Peyer's patch (tissue), 4 donors: ENCODE results near the gene KLHDC9. TPM values are rescaled to one million over a fixed set of nuclear protein-coding genes. Genes with fewer than 3 reads are reported as not detected.
A peak's percentile ranks its signal among the peaks of the same experiment; 100 is the strongest.

Source experiments
- DNase-seq, 3 donors: peaks; one replicate each; pipeline ENCODE4 v3.0.0-alpha.2; 2017 to 2019
- H3K27ac ChIP-seq, 4 donors: fragments of 200-600 bp; sonication (generic); one replicate each; pipeline ENCODE4 v1.5.1; 2016 to 2019
- H3K27me3 ChIP-seq, 2 donors: fragments of 200-600 bp; sonication (generic); one replicate each; pipeline ENCODE4 v1.5.1; 2019
- H3K36me3 ChIP-seq, 3 donors: fragments of 200-600 bp; sonication (generic); one replicate each; pipeline ENCODE4 v1.5.1; 2016 to 2019
- H3K4me1 ChIP-seq, 4 donors: fragments of 200-600 bp; sonication (generic); one replicate each; pipeline ENCODE4 v1.5.1; 2016 to 2019
- H3K4me3 ChIP-seq, 4 donors: fragments of 200-600 bp; sonication (generic); 1 replicate in 3 of 4; 2 replicates in 1 of 4; pipeline ENCODE4 v1.5.1; 2016 to 2019; ENCODE audit warnings: mild to moderate bottlenecking in 1 of 4
- H3K9me3 ChIP-seq, 4 donors: fragments of 200-600 bp; sonication (generic); one replicate each; pipeline ENCODE4 v1.5.1; 2016 to 2019; ENCODE audit warnings: mild to moderate bottlenecking in 1 of 4
- CTCF ChIP-seq, 6 experiments: fragments of 450-650 bp in 4 of 6; fragments of 200-600 bp in 2 of 6; sonication (generic) in 1 of 6; IDR thresholded peaks; one replicate each; pipeline ENCODE4 v1.5.1; 2017 to 2019; ENCODE audit warnings: antibody characterized with exemption in 6 of 6, mild to moderate bottlenecking in 3 of 6, moderate library complexity in 1 of 6
- POLR2A ChIP-seq, 2 donors: fragments of 450-650 bp; IDR thresholded peaks; one replicate each; pipeline ENCODE4 v1.5.1; 2017; ENCODE audit warnings: antibody characterized with exemption in 2 of 2, mild to moderate bottlenecking in 2 of 2, moderate library complexity in 2 of 2
- total RNA-seq, 4 donors: library from RNA; depleted of rRNA; stranded (reverse); fragments of >200 nt; gene quantifications; one replicate each; pipeline ENCODE4 v1.1.0, GENCODE V29; 2016

Gene KLHDC9
- total RNA-seq, 4 donors from 2014 or later = 2.1 to 4.8 (median 2.4) TPM; not detected in 1

GRCh38 chr1:161119092-161119903 is 21.1 kb downstream of the KLHDC9 start:
- Histone ChIP-seq H3K9me3 (no peaks in the 10 kb centered on the region), H3K4me1 (peaks cover 11 to 55% (median 17%) of the 10 kb centered on the region in 4 donors), H3K27ac (peak overlapping the region; percentile 89 to 97 (median 93)), H3K27me3 (no peaks in the 10 kb centered on the region), H3K4me3 (peak overlapping the region; percentile 65 to 83 (median 81)), H3K36me3 (peaks cover 0 to 46% (median 0%) of the 10 kb centered on the region in 3 donors)
- peak in 4 of 6 experiments; percentile 33 to 72 (median 67) for TF ChIP-seq CTCF (IDR thresholded peaks at IDR 0.05)
- peak; percentile 28 to 60 for TF ChIP-seq POLR2A (IDR thresholded peaks at IDR 0.05)
- DNase-seq = peak in 2 of 3 donors; percentile 70 to 79

- no peaks in the 10 kb centered on the region for H3K27me3 ChIP-seq
- H3K4me3 ChIP-seq = no peak overlapping the region
- no peak overlapping the region for H3K27ac ChIP-seq
- TF ChIP-seq POLR2A (IDR thresholded peaks at IDR 0.05) = no peak
- TF ChIP-seq CTCF (IDR thresholded peaks at IDR 0.05) = no peak
- peaks cover 11 to 40% (median 17%) of the 10 kb centered on the region in 4 donors for H3K4me1 ChIP-seq
- DNase-seq = no peak
- H3K36me3 ChIP-seq = peaks cover 0 to 59% (median 0%) of the 10 kb centered on the region in 3 donors
- H3K9me3 ChIP-seq = no peaks in the 10 kb centered on the region
These were observed 23.0 kb downstream of the KLHDC9 start for GRCh38 chr1:161121042-161121650.

- no peak overlapping the region for H3K4me3 ChIP-seq
- no peaks in the 10 kb centered on the region for H3K9me3 ChIP-seq
- no peaks in the 10 kb centered on the region for H3K27me3 ChIP-seq
- DNase-seq = no peak
- TF ChIP-seq POLR2A (IDR thresholded peaks at IDR 0.05) = no peak
- no peak for TF ChIP-seq CTCF (IDR thresholded peaks at IDR 0.05)
- H3K27ac ChIP-seq = peak overlapping the region in 1 of 4 donors; percentile 11
- H3K4me1 ChIP-seq = peaks cover 8 to 33% (median 13%) of the 10 kb centered on the region in 4 donors
- H3K36me3 ChIP-seq = peaks cover 0 to 66% (median 0%) of the 10 kb centered on the region in 3 donors
These were observed 23.7 kb downstream of the KLHDC9 start for GRCh38 chr1:161121834-161122233.

- Histone ChIP-seq H3K9me3 (no peaks in the 10 kb centered on the region), H3K36me3 (peaks cover 0 to 76% (median 0%) of the 10 kb centered on the region in 3 donors), H3K27ac (peak overlapping the region in 1 of 4 donors; percentile 12), H3K27me3 (no peaks in the 10 kb centered on the region), H3K4me3 (no peak overlapping the region), H3K4me1 (peaks cover 8 to 30% (median 11%) of the 10 kb centered on the region in 4 donors)
- no peak for DNase-seq
- TF ChIP-seq POLR2A (IDR thresholded peaks at IDR 0.05) (no peak), CTCF (IDR thresholded peaks at IDR 0.05) (no peak)
These were observed 24.8 kb downstream of the KLHDC9 start for GRCh38 chr1:161122967-161123366.

GRCh38 chr1:161127649-161128048 is 29.5 kb downstream of the KLHDC9 start:
- Histone ChIP-seq H3K36me3 (peaks cover 0 to 63% (median 0%) of the 10 kb centered on the region in 3 donors), H3K9me3 (no peaks in the 10 kb centered on the region), H3K27ac (no peak overlapping the region), H3K4me3 (no peak overlapping the region), H3K27me3 (no peaks in the 10 kb centered on the region), H3K4me1 (peaks cover 0 to 15% (median 5%) of the 10 kb centered on the region in 4 donors)
- DNase-seq = no peak
- TF ChIP-seq CTCF (IDR thresholded peaks at IDR 0.05) (no peak), POLR2A (IDR thresholded peaks at IDR 0.05) (no peak)
